ENCODE measurements around the gene RAE1. TPM values are rescaled to one million over a fixed set of nuclear protein-coding genes. Genes with fewer than 3 reads are reported as not detected.

RAE1 gene
- total RNA-seq, 1 experiment from 2014 or later = 183 TPM

GRCh38 chr20:57408536-57409233 lies 57.6 kb downstream of the RAE1 start:
- Histone ChIP-seq H3K4me1 (ENCODE audit: insufficient read depth, low read length) (no peaks in the 10 kb centered on the region), H3F3A (ENCODE audit: low read length, unreplicated experiment) (no peaks in the 10 kb centered on the region), H3K36me3 (ENCODE audit: low read depth, low read length) (peaks cover 29% of the 10 kb centered on the region; the same call in 1 of the 2 replicates), H2AFZ (ENCODE audit: low read length) (no peak overlapping the region), H3K27ac (ENCODE audit: low read length) (no peak overlapping the region), H3K9me2 (replicated peaks; ENCODE audit: low read length) (no peaks in the 10 kb centered on the region), H3K27me3 (ENCODE audit: low read length) (no peaks in the 10 kb centered on the region), H3K4me2 (ENCODE audit: low read length) (no peak overlapping the region), H3K9me3 (ENCODE audit: low read length) (no peaks in the 10 kb centered on the region), H4K20me1 (ENCODE audit: low read length) (no peaks in the 10 kb centered on the region), H3K79me2 (ENCODE audit: low read length) (no peaks in the 10 kb centered on the region), H3K4me3 (ENCODE audit: low read length) (no peak overlapping the region), H3K9ac (ENCODE audit: low read length) (no peak overlapping the region)
- ChIA-PET CTCF (no interaction called here), POLR2A (ENCODE audit: unreplicated experiment) (no interaction called here)
- DNase-seq (no peak), ATAC-seq (no peak)
- BruUV-seq (replicated peaks) = TSS peak; percentile 28
- intact Hi-C loops (cut with micrococcal nuclease) = no loop called here
- TF ChIP-seq EZH2 (IDR thresholded peaks at IDR 0.05; ENCODE audit: low read length, unreplicated experiment) (no peak), CTCF (conservative IDR thresholded peaks at IDR 0.05; ENCODE audit: low read depth, low read length) (no peak), EZH2phosphoT487 (IDR thresholded peaks at IDR 0.05; ENCODE audit: borderline replicate concordance, low read length) (no peak)

- Histone ChIP-seq H3K9ac (ENCODE audit: low read length) (no peak overlapping the region), H3K9me2 (replicated peaks; ENCODE audit: low read length) (no peaks in the 10 kb centered on the region), H3K4me2 (ENCODE audit: low read length) (no peak overlapping the region), H3K27me3 (ENCODE audit: low read length) (no peaks in the 10 kb centered on the region), H2AFZ (ENCODE audit: low read length) (no peak overlapping the region), H3K4me1 (ENCODE audit: insufficient read depth, low read length) (no peaks in the 10 kb centered on the region), H3K4me3 (ENCODE audit: low read length) (no peak overlapping the region), H3K79me2 (ENCODE audit: low read length) (no peaks in the 10 kb centered on the region), H3K36me3 (ENCODE audit: low read depth, low read length) (peaks cover 24% of the 10 kb centered on the region; the same call in 1 of the 2 replicates), H3K9me3 (ENCODE audit: low read length) (no peaks in the 10 kb centered on the region), H3F3A (ENCODE audit: low read length, unreplicated experiment) (no peaks in the 10 kb centered on the region), H3K27ac (ENCODE audit: low read length) (no peak overlapping the region), H4K20me1 (ENCODE audit: low read length) (no peaks in the 10 kb centered on the region)
- ATAC-seq = no peak
- CTCF ChIA-PET = no interaction called here
- POLR2A ChIA-PET (ENCODE audit: unreplicated experiment) = no interaction called here
- no TSS peak for BruUV-seq (replicated peaks)
- no peak for TF ChIP-seq CTCF (conservative IDR thresholded peaks at IDR 0.05; ENCODE audit: low read depth, low read length)
- no peak for TF ChIP-seq EZH2 (IDR thresholded peaks at IDR 0.05; ENCODE audit: low read length, unreplicated experiment)
- no peak for TF ChIP-seq EZH2phosphoT487 (IDR thresholded peaks at IDR 0.05; ENCODE audit: borderline replicate concordance, low read length)
- no peak for DNase-seq
- intact Hi-C loops (cut with micrococcal nuclease) = no loop called here
Measured at GRCh38 chr20:57409316-57409671, 58.2 kb downstream of the RAE1 start.

- intact Hi-C loops (cut with micrococcal nuclease) = no loop called here
Measured at GRCh38 chr20:57409672-57410397, 58.8 kb downstream of the RAE1 start.

More at GRCh38 chr20:57409672-57410397, 58.8 kb downstream of the RAE1 start:
- Histone ChIP-seq H4K20me1 (ENCODE audit: low read length) (no peaks in the 10 kb centered on the region), H3K79me2 (ENCODE audit: low read length) (no peaks in the 10 kb centered on the region), H3K4me1 (ENCODE audit: insufficient read depth, low read length) (peaks cover 2% of the 10 kb centered on the region; the same call in 1 of the 2 replicates), H3K9ac (ENCODE audit: low read length) (no peak overlapping the region), H3F3A (ENCODE audit: low read length, unreplicated experiment) (no peaks in the 10 kb centered on the region), H3K4me2 (ENCODE audit: low read length) (no peak overlapping the region), H3K27ac (ENCODE audit: low read length) (no peak overlapping the region), H3K36me3 (ENCODE audit: low read depth, low read length) (peaks cover 19% of the 10 kb centered on the region; the same call in 1 of the 2 replicates), H3K9me3 (ENCODE audit: low read length) (no peaks in the 10 kb centered on the region), H3K4me3 (ENCODE audit: low read length) (no peak overlapping the region), H2AFZ (ENCODE audit: low read length) (no peak overlapping the region), H3K9me2 (replicated peaks; ENCODE audit: low read length) (no peaks in the 10 kb centered on the region), H3K27me3 (ENCODE audit: low read length) (no peaks in the 10 kb centered on the region)
- TF ChIP-seq EZH2phosphoT487 (IDR thresholded peaks at IDR 0.05; ENCODE audit: borderline replicate concordance, low read length) = no peak
- no peak for TF ChIP-seq CTCF (conservative IDR thresholded peaks at IDR 0.05; ENCODE audit: low read depth, low read length)
- no peak for TF ChIP-seq EZH2 (IDR thresholded peaks at IDR 0.05; ENCODE audit: low read length, unreplicated experiment)
- CTCF ChIA-PET = no interaction called here
- BruUV-seq (replicated peaks) = no TSS peak
- no peak for DNase-seq
- ATAC-seq = no peak
- POLR2A ChIA-PET (ENCODE audit: unreplicated experiment) = no interaction called here

Measured in PC-3 (cell line).